PFSK-1 (cell line): Measurements from ENCODE around the gene SCN2B.

Source experiments
- FOXP2 ChIP-seq: optimal IDR thresholded peaks from 2 replicates; pipeline ENCODE3; 2011; ENCODE audit warnings: borderline replicate concordance, control low read depth, inconsistent platforms; ENCODE audit not compliant: insufficient read depth; ENCODE audit errors: extremely low read length, extremely low read depth
- POLR2AphosphoS5 ChIP-seq: IDR thresholded peaks from 2 replicates; pipeline ENCODE4 v1.6.1; 2012; ENCODE audit warnings: low read depth, mild to moderate bottlenecking, control low read depth, low read length, moderate library complexity
- REST ChIP-seq, 2 experiments: IDR thresholded peaks; 2 replicates each; pipeline versions ENCODE4 v1.6.1 to v1.8.0; 2011 to 2012; ENCODE audit warnings: low read depth in 2 of 2, low read length in 2 of 2, control low read depth in 1 of 2, inconsistent platforms in 1 of 2, mild to moderate bottlenecking in 1 of 2, moderate library complexity in 1 of 2; ENCODE audit not compliant: insufficient read depth in 1 of 2
- SIN3A ChIP-seq: IDR thresholded peaks from 2 replicates; pipeline ENCODE4 v1.6.1; 2012; ENCODE audit warnings: mild to moderate bottlenecking, low read length, moderate library complexity, borderline replicate concordance; ENCODE audit not compliant: insufficient read depth
- TAF1 ChIP-seq: IDR thresholded peaks from 2 replicates; pipeline ENCODE4 v1.6.1; 2012; ENCODE audit warnings: low read length, control low read depth, borderline replicate concordance; ENCODE audit not compliant: insufficient read depth

The SCN2B gene

GRCh38 chr11:118171269-118172062 lies 5.0 kb downstream of the SCN2B start:
- TF ChIP-seq REST (IDR thresholded peaks at IDR 0.05; ENCODE audit: insufficient read depth in 1 of 2, low read depth in 2 of 2, low read length in 2 of 2) (no peak), FOXP2 (peak; percentile 39)

- TF ChIP-seq SIN3A (no peak), TAF1 (no peak), FOXP2 (no peak), POLR2AphosphoS5 (no peak), REST (IDR thresholded peaks at IDR 0.05; ENCODE audit: insufficient read depth in 1 of 2, low read depth in 2 of 2, low read length in 2 of 2) (no peak)
Measured at GRCh38 chr11:118170882-118171268, 5.6 kb downstream of the SCN2B start.

- no peak for TF ChIP-seq REST (IDR thresholded peaks at IDR 0.05; ENCODE audit: insufficient read depth in 1 of 2, low read depth in 2 of 2, low read length in 2 of 2)
- TF ChIP-seq POLR2AphosphoS5: no peak
- TF ChIP-seq TAF1: no peak
- no peak for TF ChIP-seq SIN3A
- no peak for TF ChIP-seq FOXP2
Measured at GRCh38 chr11:118170231-118170630, 6.2 kb downstream of the SCN2B start.

GRCh38 chr11:118169300-118170140 lies 6.9 kb downstream of the SCN2B start:
- TF ChIP-seq SIN3A (no peak), FOXP2 (no peak), REST (IDR thresholded peaks at IDR 0.05; ENCODE audit: insufficient read depth in 1 of 2, low read depth in 2 of 2, low read length in 2 of 2) (no peak), TAF1 (no peak), POLR2AphosphoS5 (no peak)

GRCh38 chr11:118168751-118169150 lies 7.7 kb downstream of the SCN2B start:
- TF ChIP-seq REST (IDR thresholded peaks at IDR 0.05; ENCODE audit: insufficient read depth in 1 of 2, low read depth in 2 of 2, low read length in 2 of 2): no peak
- TF ChIP-seq SIN3A: no peak
- TF ChIP-seq POLR2AphosphoS5: no peak
- TF ChIP-seq FOXP2: no peak
- no peak for TF ChIP-seq TAF1
